SK-N-MC (cell line): Measurements from ENCODE around the gene CACHD1.

ENCODE experiments used
- EZH2 ChIP-seq: fragments of 200-600 bp; sonication (generic); IDR thresholded peaks from one replicate; pipeline ENCODE4 v1.6.1; 2017; ENCODE audit warnings: antibody characterized with exemption
- POLR2AphosphoS5 ChIP-seq: IDR thresholded peaks from 2 replicates; pipeline ENCODE4 v1.6.1; 2012; ENCODE audit warnings: mild to moderate bottlenecking, low read depth, low read length, borderline replicate concordance

- TF ChIP-seq EZH2 (no peak), POLR2AphosphoS5 (no peak)
Measured at GRCh38 chr1:64659478-64660138, 189.7 kb downstream of the CACHD1 start.
